Middle frontal gyrus (tissue), 1 donor: ENCODE measurements around the gene GNL3.

Experiments
- DNase-seq: peaks from one replicate; pipeline ENCODE4 v3.0.0-alpha.2; 2015; ENCODE audit warnings: low spot score; ENCODE audit errors: extremely low spot score

The GNL3 gene

DNA sequence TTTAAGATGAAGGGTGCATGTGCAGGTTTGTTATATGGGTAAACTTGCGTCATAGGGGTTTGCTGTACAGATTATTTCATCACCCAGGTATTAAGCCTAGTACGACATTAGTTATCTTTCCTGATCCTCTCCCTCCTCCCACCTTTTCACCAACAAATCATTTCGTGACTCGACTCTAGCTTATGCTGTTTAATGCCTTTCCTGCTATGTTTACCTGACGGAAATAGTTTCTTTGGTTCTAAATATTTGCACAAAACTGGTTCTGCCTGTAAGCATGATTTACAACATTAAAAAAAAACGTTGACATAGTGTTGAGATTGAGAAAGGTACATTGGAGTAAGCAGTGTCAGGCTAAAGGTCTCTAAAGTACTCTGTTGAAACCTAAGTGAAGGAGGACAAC, 2.4 kb downstream of the GNL3 start:
- DNase-seq: no peak

DNA sequence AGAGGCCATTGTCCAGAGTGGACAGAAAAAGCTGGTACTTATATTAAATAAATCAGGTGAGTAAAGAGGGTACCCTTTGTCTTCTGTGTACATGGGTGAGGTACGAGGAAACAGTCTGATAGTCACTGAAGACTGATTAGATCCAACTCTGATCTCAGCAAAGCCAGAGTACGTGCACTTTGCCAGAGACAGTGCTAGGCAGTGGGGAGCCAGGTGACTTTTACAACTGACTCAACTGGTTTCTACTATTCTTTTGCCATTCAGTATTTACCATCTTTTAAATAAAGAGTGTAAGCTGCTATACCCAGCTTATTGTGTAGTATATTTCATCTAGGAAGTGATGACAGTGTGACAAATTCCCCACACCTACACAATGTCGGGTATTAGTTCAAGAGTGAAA, 3.3 kb downstream of the GNL3 start:
- no peak for DNase-seq

DNA sequence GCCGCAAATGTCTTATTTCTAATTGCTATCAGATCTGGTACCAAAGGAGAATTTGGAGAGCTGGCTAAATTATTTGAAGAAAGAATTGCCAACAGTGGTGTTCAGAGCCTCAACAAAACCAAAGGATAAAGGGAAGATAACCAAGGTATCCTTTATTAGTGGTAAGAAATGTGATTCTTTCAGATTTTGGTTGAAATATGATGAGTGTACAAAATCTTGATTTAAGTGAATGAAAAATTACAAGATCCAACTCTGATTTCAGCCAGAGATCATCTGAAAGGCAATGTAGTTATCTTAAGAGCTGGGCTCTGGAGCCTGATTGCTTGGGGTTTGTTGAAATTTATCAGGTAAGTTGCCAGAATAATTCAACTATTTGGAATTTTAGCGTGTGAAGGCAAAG, 4.7 kb downstream of the GNL3 start:
- DNase-seq: no peak

GRCh38 chr3:52693071-52693470, 7.2 kb downstream of the GNL3 start:
- no peak for DNase-seq

- no peak for DNase-seq
Measured at GRCh38 chr3:52694528-52695189, 8.8 kb downstream of the GNL3 start.

DNA sequence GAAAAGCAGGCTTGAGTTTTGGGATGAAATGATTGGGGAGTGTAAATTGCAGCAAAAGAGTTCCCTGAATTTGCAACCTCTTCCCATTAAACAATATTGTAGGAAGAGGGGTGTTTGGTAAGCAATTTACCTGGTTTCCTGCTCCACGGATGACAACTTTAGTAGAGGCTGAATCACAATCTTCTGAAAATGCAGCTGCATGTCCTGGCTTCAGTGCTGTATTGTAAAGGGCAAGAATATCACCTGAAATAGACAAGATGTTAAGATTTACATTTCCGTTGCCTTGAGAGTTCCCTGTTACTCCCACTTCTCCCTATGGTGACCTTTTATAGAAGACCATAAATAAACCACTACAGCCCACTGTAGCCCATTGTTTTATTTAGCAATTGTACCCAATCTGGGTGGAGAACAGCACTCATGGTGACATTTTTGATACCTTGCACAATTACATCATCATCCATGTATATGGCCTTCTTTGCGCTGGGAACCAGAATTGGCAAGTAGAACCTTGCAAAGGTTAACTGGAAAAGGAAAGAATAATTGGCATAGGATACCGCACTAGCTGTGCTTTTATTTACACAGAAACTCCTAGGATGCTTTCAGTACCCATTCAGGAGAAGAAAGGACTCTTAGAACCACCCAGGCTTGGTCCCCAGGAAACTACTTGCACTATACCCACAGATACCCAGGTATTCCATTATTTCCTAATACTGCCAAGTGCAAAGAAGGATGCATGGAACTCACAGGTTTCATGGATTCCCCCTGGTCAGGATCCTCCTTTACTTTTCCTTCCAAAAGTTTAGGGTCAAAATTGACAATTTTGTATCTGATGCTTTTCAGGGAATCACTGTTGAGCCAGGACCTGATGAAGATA, 10.2 kb downstream of the GNL3 start:
- no peak for DNase-seq

DNA sequence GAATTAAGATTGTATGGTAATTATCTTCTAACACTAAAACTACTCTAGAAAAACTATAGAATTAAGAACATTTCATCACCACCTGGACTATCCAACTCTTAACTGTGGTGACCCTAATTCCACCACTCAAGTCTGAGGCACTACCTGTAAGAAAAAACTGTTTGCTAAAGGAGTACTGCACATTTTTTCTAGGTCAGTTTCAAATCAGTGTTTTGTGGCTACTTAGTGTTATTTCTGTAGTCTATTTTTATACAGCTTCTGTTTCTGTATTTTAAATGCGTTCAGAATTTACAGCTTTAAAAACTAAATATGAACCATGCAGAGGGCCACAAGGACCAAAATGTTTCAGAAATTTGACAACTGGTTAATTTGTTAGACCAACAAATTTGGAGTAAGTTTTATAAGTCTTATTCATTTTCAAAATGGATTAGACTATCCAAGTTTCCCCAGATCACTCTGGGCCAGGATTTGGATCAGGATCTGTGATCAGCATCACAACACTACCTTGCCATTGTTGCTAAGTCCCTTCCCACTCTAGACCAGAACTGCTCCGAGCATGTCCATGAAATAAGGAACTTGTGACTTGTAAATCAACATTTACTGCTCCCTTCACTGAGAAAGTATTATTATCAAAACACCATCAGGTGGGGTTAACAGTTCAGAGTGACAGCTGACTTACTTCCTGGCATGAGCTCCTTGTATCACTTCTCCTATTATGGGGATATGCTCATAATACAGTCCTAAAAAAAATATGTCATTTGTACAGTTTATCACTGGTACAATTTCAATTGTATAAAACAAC, 11.2 kb downstream of the GNL3 start:
- no peak for DNase-seq

GRCh38 chr3:52697632-52697965, 11.8 kb downstream of the GNL3 start:
- no peak for DNase-seq

GRCh38 chr3:52703341-52703740, 17.5 kb downstream of the GNL3 start:
- no peak for DNase-seq

GRCh38 chr3:52704611-52705437, 19.0 kb downstream of the GNL3 start:
- DNase-seq: no peak

GRCh38 chr3:52705438-52705687, 19.5 kb downstream of the GNL3 start:
- no peak for DNase-seq

- peak; percentile 73 for DNase-seq
Measured at GRCh38 chr3:52705688-52706686, 20.2 kb downstream of the GNL3 start, which contains the start of the genes GLT8D1 and SPCS1. Gene GLT8D1, minus strand, starts transcription at chr3:52705791. Its CDS starts 5,331 bp downstream, at chr3:52700460. Gene SPCS1, plus strand, starts transcription at chr3:52706106. Its CDS starts 141 bp downstream, at chr3:52706247.

DNA sequence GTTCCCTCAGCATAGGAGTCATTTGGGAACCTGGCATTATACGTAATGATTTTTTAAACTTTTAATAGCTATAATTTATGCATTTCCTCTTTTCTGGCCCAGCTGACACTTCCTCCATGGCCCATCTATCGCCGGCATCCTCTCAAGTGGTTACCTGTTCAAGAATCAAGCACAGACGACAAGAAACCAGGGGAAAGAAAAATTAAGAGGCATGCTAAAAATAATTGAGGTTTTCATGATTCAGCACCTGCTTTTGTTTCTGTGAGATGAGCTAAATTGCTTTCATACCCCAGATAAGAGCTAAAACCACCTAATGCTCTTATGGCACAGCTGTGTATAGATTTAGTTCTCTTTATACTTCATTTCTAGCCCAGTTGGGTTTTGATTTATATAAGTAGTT, 21.8 kb downstream of the GNL3 start:
- DNase-seq: no peak

GRCh38 chr3:52710512-52710911, 24.7 kb downstream of the GNL3 start:
- no peak for DNase-seq

DNA sequence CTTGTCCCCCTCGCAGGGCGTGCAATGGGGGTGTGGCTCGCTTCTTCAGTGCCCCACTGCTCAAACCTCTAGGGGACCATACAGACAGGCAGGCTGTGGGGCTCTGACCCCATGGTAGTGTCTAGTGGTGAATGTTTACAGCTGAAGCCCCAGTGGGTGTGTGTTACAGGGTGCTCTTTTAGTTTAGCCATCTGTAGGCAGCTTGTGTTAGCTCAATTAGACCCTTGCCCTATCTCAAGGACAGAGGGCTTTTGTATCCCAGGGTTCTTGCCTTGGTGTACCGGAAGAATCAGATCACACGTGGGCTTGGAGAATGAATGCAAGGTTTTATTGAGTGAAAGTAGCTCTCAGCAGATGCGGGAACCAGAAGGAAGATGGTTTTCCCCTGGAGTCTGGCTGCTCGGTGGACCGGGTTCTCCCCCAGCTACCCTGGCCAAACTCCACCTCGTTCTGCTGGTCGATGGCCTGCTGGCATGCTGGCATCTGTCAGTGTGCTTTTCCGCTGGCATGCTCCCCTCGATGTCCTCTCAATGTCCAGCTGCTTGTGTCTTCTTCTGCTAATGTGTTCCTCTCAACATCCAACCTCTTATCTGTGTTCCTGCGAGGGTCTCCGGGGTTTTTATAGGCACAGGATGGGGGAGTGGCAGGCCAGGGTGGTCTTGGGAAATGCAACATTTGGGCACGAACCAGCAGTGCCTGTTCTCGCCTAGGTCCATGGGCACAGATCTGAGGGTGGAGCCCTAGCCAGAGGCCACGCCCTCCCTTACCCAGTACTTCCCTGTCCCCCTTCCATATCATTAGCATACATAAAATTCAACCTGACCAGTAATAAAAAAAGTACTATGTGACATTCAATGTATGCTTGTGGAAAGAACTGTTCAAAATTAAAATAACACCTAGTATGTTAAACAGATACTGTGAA, 26.7 kb downstream of the GNL3 start:
- no peak for DNase-seq

DNA sequence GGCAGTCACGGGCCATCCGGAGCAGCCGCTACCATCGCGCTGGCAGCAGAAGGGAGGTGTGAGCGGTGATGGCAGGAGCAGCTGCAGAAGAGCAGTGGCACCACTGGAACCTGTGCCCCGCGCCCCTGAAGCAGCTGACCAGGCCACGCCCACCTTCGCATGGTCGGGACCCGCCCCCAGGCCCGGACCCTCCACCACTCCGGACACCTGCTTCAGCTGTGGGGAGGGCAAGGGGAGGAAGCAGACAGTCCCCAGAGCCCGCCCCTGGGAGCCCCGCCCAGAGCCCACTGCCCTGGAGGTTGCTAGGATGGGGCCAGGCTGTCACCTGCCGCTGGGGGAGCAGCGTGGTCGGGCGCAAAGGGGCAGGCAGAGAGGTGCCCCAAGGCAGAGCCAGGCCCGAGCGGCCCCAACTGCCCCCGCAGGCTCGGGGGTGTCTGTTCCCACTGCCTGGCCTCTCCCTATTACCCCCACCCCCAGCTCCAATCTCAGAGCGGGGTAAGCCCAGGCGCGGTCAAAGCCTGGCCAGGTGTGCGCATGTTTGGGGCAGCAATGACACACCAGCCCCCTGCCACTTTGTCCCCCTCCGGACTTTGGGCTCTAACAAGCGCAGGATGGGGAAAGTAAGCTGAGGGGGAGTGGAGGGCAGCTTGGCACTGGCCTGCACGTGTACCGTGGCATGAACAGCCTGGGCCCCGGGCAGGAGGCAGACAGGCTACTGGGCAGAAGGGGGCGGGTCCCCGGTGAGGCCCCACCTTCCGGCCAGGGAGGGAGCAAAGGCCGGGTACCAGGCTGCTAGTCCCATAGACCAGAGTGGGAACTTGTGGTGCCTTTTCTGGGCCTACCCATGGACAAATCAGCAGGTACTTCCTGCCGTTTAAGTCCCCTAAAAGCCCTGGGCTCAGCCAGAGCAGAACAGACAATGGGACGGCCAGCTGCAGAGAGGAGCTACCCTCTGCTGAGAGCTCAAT, 28.8 kb downstream of the GNL3 start:
- DNase-seq: no peak

- no peak for DNase-seq
Measured at GRCh38 chr3:52715714-52716305, 30.0 kb downstream of the GNL3 start.
